ENCODE measurements around the gene GSTK1.
"Not testable (repeated sequence)": the region's sequence is repeated elsewhere in the genome, so short reads cannot be mapped to it uniquely, and the experiment has no call there.

GSTK1 gene
- 285 to 389 (median 328) reads per million in 4 donors for total RNA-seq

DNA sequence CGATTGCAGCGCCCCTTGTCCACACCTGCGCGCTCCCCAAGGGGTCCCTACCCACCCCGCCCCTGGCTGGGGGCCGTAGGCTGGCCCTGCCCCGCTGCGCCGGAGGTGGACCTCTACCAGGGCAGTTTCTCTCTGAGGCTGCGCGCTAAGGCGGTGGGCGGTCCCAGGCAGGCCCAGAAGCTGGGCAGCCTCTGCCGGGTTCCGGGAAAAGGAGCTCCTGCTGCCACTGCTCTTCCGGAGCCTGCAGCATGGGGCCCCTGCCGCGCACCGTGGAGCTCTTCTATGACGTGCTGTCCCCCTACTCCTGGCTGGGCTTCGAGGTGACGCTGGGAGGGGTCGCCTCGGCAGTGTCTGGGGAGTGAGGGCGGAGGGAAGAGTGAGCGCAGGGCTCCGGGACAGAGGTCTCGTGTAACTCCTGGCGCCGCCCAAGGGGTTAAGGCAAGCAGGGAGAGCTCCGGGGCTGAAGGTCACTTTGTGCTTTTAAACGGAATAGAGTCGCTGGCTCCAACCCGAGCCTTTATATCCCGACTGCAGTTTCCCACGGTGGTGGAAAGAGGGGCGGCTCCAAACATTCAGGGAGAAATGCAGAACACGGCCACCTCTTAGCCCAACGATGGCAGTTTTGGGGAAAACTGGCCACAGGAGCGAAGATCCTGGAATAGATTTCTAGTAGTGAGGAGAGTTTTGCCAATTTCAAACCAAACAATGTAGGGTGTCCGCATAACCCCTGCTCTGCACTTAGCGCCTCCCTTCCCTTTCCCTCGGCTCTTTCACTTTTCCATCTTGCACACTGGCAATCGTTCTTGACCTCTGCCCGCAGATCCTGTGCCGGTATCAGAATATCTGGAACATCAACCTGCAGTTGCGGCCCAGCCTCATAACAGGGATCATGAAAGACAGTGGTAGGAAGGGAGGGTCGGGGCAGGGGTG is at the start of gene GSTK1:
Gene GSTK1 (plus strand): TSS at position 176 of the 930 bp plus-strand sequence. CDS start 73 bp downstream, at position 249.
- peak; percentile 63 to 91 (median 70) for DNase-seq

DNA sequence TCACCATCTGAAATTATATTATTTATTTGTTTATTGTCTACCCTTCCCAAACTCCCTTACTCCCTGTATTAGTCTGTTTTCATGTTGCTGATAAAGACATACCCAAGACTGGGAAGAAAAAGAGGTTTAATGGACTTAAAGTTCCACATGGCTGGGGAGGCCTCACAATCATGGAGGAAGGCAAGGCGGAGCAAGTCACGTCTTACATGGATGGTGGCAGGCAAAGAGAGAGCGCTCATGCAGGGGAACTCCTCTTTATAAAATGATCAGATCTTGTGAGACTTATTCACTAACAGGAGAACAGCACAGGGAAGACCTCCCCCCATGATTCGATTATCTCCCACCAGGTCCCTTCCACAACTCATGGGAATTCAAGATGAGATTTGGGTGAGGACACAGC is 49.8 kb upstream of the GSTK1 start:
- DNase-seq: not testable (repeated sequence)

DNA sequence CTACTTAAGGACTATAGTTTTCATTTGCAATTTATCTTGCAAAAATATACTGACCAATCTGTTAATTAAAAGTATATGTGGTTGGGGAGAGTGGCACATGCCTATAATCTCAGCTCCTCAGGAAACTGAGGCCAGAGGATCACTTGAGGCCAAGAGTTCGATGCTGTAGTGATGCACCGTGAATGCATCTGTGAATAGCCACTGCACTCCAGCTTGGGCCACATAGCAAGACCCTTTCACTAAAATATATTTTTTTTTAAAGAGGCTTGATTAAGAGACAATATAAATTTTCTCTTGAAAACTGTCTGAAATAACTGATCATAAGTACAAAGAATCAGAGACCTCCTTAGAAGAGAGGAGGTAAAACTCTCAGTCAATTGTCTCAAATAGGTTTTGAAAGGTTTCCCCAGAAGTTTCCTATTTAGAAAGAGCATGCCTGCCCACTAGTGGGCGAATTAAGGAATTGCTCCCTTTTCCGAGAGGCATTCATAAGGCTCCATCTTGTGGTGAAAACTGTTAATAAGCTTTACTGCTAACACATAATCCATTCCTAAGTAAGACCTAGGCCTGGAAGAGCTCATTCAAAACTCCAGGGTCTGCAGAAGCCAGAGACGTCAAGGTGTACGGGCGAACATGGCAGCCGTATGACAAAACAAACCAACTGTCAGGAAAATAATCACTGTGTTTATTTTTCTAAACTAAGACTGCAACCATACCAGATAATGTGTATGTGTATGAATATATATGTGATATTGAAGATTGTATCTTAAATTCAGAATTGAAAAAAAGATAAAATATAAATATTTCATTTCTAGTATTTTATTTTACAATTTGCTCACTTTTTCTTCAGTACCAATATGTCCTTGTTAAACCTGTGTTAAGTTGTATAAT is 48.2 kb upstream of the GSTK1 start:
- DNase-seq: peak; percentile 17 to 79 (median 44)

- no peak for DNase-seq
Measured at GRCh38 chr7:143216151-143216550, 47.1 kb upstream of the GSTK1 start.

- DNase-seq: no peak
Measured at GRCh38 chr7:143216686-143217085, 46.6 kb upstream of the GSTK1 start.

DNA sequence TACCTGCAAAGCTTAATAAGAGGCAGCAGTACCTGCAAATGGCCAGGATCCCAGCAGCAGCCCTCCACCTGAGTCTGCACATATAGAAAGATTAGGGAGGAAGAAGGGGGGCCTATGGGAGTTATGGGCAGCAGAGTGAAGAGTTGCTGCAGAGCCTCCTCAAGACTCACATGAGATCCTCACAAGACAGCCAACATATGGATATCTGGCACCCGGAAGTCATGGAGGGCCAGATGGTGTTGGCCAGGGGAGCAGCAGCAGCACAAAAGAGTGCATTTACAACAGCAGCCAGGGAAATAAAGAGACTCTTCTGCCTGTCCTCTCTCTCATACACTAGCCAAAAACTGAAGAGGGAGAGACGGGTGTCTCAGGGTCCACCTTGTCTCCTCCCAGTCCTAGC is 45.4 kb upstream of the GSTK1 start:
- no peak for DNase-seq

DNA sequence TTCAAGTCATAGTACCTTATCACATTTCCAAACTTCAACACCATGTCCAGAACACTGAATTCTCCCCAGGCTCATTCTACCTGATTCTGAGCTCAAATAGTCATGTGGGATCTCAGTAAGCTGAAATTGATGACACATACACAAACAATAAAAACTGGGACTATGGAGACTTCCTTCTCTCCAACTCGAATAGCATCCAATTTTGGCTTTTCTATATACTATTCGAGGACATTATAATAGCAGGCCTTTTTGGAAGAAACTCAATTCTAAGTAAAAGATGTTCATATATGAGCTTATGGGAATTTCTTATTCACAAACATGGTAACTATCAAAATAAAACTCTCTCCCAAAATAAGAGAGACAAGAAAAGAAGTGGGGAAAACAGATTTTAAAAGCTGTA is 42.0 kb upstream of the GSTK1 start:
- DNase-seq: no peak

- DNase-seq: no peak
Measured at GRCh38 chr7:143221737-143222136, 41.5 kb upstream of the GSTK1 start, which contains the start of gene TAS2R40. Gene TAS2R40 (plus strand): TSS chr7:143222037. CDS start chr7:143222079, 42 bp downstream.

DNA sequence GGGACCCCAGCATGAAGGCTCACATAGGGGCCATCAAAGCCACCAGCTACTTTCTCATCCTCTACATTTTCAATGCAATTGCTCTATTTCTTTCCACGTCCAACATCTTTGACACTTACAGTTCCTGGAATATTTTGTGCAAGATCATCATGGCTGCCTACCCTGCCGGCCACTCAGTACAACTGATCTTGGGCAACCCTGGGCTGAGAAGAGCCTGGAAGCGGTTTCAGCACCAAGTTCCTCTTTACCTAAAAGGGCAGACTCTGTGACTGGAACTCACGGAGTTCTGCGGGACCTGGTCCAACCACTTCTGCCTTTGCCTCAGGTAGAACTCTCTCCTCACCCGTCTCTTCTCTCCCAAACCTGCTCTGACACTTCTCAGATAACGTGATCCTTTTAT is 40.5 kb upstream of the GSTK1 start:
- DNase-seq: no peak

DNA sequence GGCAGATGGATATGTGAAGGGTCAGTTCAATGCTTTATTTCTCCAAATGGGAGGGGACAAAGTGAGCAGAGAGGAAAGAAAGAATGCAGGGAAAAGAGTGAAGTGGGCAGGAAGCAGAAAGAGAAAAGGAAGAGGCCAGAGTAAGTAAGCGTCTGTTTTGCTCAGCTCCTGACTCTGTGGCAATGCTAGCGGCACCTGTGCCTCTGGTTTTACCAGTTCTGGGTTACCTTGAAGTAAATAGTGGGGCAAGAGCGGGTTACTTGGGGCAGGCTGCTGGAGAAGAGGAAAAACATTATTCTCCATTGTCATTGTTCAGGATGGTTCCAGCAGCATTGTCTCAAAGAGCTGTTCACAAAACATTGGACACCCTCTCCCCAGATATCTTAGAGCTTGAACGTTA is 39.5 kb upstream of the GSTK1 start:
- no peak for DNase-seq

DNA sequence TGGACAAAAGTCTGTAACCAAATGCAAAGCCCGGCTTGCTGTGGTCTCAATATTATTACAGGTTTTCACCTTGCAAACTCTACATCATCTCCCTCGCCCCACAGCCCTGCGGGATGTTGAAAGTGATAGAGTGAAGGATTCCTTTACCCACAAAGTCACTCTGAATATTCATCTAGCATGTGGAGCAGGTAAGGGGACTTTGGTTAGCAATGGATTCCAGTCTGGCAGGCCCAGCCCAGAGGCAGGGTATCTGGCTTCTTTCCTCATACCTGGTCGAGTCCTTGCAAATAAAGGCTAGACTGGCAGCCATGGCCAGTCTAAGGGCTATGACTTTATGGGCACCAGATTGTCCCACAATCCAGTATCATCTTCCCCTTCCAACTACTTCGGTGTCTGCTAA is 38.2 kb upstream of the GSTK1 start:
- DNase-seq: no peak

- DNase-seq: no peak
Measured at GRCh38 chr7:143227806-143228205, 35.4 kb upstream of the GSTK1 start.

- DNase-seq: no peak
Measured at GRCh38 chr7:143229054-143229790, 34.0 kb upstream of the GSTK1 start.

DNA sequence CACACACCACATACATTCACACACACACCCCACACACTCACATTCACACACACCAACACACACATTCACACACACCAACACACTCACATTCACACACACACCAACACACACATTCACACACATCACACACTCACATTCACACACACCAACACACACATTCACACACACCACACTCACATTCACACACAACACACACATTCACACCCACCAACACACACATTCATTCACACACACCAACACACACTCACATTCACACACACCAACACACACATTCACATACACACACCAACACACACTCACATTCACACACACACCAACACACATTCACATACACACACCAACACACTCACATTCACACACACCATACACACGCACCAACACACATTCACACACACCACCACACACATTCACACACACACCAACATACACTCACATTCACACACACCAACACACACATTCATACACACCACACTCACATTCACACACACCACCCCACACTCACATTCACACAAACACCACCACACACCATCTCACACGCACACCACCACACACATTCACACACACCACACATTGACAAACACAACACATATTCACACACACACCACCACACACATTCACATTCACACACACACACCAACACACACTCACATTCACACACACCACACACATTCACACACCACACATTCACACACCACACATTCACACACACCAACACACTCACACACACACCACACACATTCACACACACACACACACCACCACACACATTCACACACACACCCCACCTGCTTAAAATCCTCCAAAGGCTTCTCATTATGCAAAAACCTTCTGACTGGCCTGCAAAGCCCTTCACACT is 32.4 kb upstream of the GSTK1 start:
- no peak for DNase-seq

- no peak for DNase-seq
Measured at GRCh38 chr7:143233816-143234532, 29.3 kb upstream of the GSTK1 start.

GRCh38 chr7:143234533-143234875 is 28.7 kb upstream of the GSTK1 start:
- DNase-seq: no peak

- no peak for DNase-seq
Measured at GRCh38 chr7:143235561-143235960, 27.7 kb upstream of the GSTK1 start.

GRCh38 chr7:143236408-143236990 is 26.7 kb upstream of the GSTK1 start:
- no peak for DNase-seq

- no peak for DNase-seq
Measured at GRCh38 chr7:143237366-143237765, 25.9 kb upstream of the GSTK1 start.

DNA sequence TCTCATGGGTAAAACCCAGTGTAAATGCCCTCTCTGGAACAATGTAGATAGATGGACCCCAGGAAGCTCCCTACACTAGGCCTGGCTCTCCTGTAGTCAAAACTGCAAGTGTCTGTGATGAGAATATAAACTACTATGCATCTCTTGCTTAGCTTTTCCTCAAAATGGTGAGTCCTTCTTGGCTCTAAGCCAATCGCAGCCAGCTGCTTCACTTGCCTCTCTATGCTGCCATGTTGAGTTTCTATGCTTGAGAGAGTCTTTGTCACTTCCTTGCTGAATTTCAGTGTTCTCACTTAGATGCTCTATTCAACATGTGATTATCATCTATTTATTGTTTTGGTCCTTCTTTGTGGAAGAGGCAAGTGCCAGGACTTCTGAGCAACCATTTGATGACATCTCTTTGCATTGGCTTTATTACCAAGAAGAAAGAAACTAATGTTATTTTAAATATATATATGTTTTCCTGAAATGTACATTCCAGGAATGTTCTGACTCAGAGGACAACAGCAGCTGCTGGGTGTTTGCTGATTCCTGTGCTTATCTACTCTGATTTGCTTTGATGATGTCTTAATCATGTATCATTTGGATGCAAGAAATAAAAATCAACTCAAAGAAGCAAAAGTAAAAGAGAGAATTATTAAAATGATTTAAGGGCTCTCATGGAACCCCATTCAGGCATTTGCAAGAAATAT is 24.8 kb upstream of the GSTK1 start:
- DNase-seq: no peak

Measured in T-helper 1 cell (primary cell).